ENCODE data around the gene ADAM10. TPM values are rescaled to one million over a fixed set of nuclear protein-coding genes. Genes with fewer than 3 reads are reported as not detected.

ADAM10 gene
- total and polyA plus RNA-seq, 2 of the 8 experiments (the other 6 are each of a cell fraction or from before 2014, with no cell fraction given), result 46.5 to 163 TPM

- TF ChIP-seq BCL11A (IDR thresholded peaks at IDR 0.05; ENCODE audit: low read depth in 2 of 2, low read length in 2 of 2), result no peak
- TF ChIP-seq POLR2AphosphoS5 (IDR thresholded peaks at IDR 0.05; ENCODE audit: low read depth, low read length), result no peak
- no peak for TF ChIP-seq CEBPB (IDR thresholded peaks at IDR 0.05; ENCODE audit: low read depth, low read length)
These were observed 46.3 kb upstream of the ADAM10 start (continued) for GRCh38 chr15:58795825-58796224.

Data from H1 (cell line).